Natural killer cell (primary cell): ENCODE measurements around the gene MYL10. TPM values are rescaled to one million over a fixed set of nuclear protein-coding genes. Genes with fewer than 3 reads are reported as not detected.

ENCODE experiments used
- ATAC-seq, 3 donors: fragments of 150-1000 bp in 2 of 3; fragments of 200-7000 bp in 1 of 3; cut with Tn5 transposase; 1 replicate in 1 of 3; 2 replicates in 2 of 3; pipeline ENCODE4 v1.10.0; 2021; ENCODE audit warnings: mild to moderate bottlenecking in 2 of 3, moderate library complexity in 2 of 3
- DNase-seq, 2 donors: peaks; one replicate each; pipeline versions ENCODE4 v3.0.0 to v3.0.0-alpha.2; 2013 to 2021; ENCODE audit warnings: mixed read lengths in 1 of 2
- H3K27ac ChIP-seq: one replicate; pipeline ENCODE4 v1.5.1; 2013; ENCODE audit warnings: mild to moderate bottlenecking, low read length
- H3K27me3 ChIP-seq: one replicate; pipeline ENCODE4 v1.6.1; 2013; ENCODE audit warnings: low read length; ENCODE audit not compliant: control insufficient read depth, insufficient read depth
- H3K36me3 ChIP-seq: one replicate; pipeline ENCODE4 v1.6.1; 2013; ENCODE audit warnings: low read length; ENCODE audit not compliant: control insufficient read depth, insufficient read depth
- H3K4me1 ChIP-seq: one replicate; pipeline ENCODE4 v1.6.1; 2013; ENCODE audit warnings: low read length; ENCODE audit not compliant: control insufficient read depth, insufficient read depth
- H3K4me3 ChIP-seq: one replicate; pipeline ENCODE4 v1.5.1; 2013; ENCODE audit warnings: low read length
- H3K9me3 ChIP-seq: one replicate; pipeline ENCODE4 v1.6.1; 2013; ENCODE audit warnings: low read length; ENCODE audit not compliant: control insufficient read depth, insufficient read depth
- H3K27ac Mint-ChIP-seq, 2 donors: one replicate each; pipeline ENCODE4 v1.8.0; 2022; ENCODE audit warnings: mild to moderate bottlenecking in 2 of 2, mixed read lengths in 2 of 2, moderate library complexity in 1 of 2
- H3K27me3 Mint-ChIP-seq, 2 donors: one replicate each; pipeline ENCODE4 v1.8.0; 2022; ENCODE audit warnings: low read depth in 2 of 2, mixed read lengths in 2 of 2
- H3K36me3 Mint-ChIP-seq: one replicate; pipeline ENCODE4 v1.8.0; 2022; ENCODE audit warnings: mixed read lengths
- H3K4me1 Mint-ChIP-seq, 2 donors: one replicate each; pipeline ENCODE4 v1.8.0; 2022; ENCODE audit warnings: mixed read lengths in 2 of 2
- H3K4me3 Mint-ChIP-seq: one replicate; pipeline ENCODE4 v1.8.0; 2022; ENCODE audit warnings: mild to moderate bottlenecking, moderate library complexity, mixed read lengths
- H3K9me3 Mint-ChIP-seq, 2 donors: one replicate each; pipeline ENCODE4 v1.8.0; 2022; ENCODE audit warnings: mixed read lengths in 2 of 2
- WGBS: methylation state at CpG from one replicate; pipeline ENCODE4 v1.1.7; 2013; ENCODE audit warnings: missing lambda C conversion rate; ENCODE audit not compliant: insufficient coverage; 5-methylcytosine and 5-hydroxymethylcytosine counted together
- intact Hi-C: fragments of 100-400 bp; cut with micrococcal nuclease; formaldehyde crosslinking; loops from one replicate; pipeline ENCODE4 v1.14.2; 2022
- total RNA-seq, 4 donors: library from RNA; stranded (reverse); fragments of 120-200 nt in 1 of 4; gene quantifications; one replicate each; pipeline versions ENCODE4 v1.2.3 to v1.2.4, GENCODE V29; 2013 to 2022
- TF ChIP-seq, protein P1 (sequence below): fragments of 200-600 bp; IDR thresholded peaks from one replicate; pipeline ENCODE4 v1.8.0; 2022; ENCODE audit warnings: antibody characterized with exemption

MYL10 gene
- total RNA-seq, 3 donors from 2014 or later (not counting 1 experiment from before 2014, with no cell fraction given) = not detected

DNA sequence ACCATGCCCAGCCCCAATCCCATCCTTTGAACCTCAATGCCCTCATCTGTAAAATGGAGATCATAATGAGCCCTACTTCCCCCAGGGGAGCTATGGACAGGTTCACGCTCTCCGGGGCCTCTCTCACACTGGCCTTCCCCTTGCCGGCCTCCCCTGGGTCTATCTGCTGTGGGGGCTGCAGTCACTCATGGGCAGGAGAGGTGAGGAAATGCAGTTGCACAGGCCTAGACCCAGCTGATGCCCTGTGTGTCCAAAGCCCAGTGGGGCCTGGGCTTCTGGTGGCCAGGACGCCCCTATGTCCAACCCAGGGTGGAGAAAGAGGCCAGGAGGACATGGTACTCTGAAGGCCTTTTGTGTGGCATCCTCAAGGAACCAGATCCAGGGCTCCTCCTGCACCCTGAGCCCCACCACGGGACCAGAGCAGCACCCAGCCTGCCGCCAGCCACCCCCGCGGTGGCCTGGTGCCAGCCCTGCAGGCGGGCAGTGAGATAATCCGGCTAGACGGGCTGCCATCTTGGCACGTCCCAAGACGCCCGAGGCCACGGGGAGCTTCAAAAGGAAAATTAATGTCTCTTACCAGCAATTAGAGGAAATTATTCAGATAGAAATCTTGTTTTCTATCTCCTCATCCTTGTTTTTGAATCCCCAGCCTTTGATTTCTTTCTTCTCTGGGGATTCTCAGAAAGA, 39.0 kb downstream of the MYL10 start:
- no peaks in the 10 kb centered on the region for H3K36me3 ChIP-seq
- H3K27me3 ChIP-seq = no peaks in the 10 kb centered on the region
- H3K27me3 Mint-ChIP-seq = peaks cover 0 to 4% of the 10 kb centered on the region in 2 donors
- H3K4me3 Mint-ChIP-seq = no peak overlapping the region
- H3K4me3 ChIP-seq = no peak overlapping the region
- ATAC-seq (no peak), DNase-seq (no peak)
- TF ChIP-seq, protein P1, sequence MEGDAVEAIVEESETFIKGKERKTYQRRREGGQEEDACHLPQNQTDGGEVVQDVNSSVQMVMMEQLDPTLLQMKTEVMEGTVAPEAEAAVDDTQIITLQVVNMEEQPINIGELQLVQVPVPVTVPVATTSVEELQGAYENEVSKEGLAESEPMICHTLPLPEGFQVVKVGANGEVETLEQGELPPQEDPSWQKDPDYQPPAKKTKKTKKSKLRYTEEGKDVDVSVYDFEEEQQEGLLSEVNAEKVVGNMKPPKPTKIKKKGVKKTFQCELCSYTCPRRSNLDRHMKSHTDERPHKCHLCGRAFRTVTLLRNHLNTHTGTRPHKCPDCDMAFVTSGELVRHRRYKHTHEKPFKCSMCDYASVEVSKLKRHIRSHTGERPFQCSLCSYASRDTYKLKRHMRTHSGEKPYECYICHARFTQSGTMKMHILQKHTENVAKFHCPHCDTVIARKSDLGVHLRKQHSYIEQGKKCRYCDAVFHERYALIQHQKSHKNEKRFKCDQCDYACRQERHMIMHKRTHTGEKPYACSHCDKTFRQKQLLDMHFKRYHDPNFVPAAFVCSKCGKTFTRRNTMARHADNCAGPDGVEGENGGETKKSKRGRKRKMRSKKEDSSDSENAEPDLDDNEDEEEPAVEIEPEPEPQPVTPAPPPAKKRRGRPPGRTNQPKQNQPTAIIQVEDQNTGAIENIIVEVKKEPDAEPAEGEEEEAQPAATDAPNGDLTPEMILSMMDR = no peak
- H3K4me1 ChIP-seq = no peaks in the 10 kb centered on the region
- intact Hi-C loops = no loop called here
- no peak overlapping the region for H3K27ac Mint-ChIP-seq
- H3K9me3 ChIP-seq = no peaks in the 10 kb centered on the region
- no peaks in the 10 kb centered on the region for H3K9me3 Mint-ChIP-seq
- H3K4me1 Mint-ChIP-seq = peaks cover 0 to 10% of the 10 kb centered on the region in 2 donors
- H3K36me3 Mint-ChIP-seq = no peaks in the 10 kb centered on the region
- H3K27ac ChIP-seq = no peak overlapping the region
- 84% methylated on average over 15 of the region's 15 CpGs for WGBS

DNA sequence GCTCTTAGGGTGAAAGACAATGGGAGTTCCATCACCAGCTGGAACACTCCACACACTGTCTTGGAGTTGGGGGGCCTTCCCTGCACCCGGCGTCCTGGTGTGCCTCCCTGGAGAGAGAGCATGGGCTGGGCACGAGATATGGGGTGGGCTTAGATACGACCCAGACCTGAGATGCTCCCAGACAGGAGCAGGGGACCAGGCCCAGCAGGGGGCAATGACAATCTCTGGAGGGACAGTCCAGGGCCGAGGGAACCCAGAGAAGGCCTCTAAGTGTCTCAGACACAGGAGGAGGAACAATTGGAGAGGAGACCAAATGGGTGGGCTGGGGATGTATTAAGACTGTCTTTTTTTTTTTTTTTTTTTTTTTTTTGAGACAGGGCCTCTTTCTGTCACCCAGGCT, 40.0 kb downstream of the MYL10 start:
- H3K4me3 ChIP-seq = no peak overlapping the region
- Mint-ChIP-seq H3K4me3 (no peak overlapping the region), H3K27me3 (peaks cover 0 to 4% of the 10 kb centered on the region in 2 donors), H3K27ac (no peak overlapping the region), H3K36me3 (no peaks in the 10 kb centered on the region), H3K4me1 (peaks cover 0 to 10% of the 10 kb centered on the region in 2 donors), H3K9me3 (no peaks in the 10 kb centered on the region)
- no peaks in the 10 kb centered on the region for H3K27me3 ChIP-seq
- no peak overlapping the region for H3K27ac ChIP-seq
- DNase-seq (no peak), ATAC-seq (no peak)
- 90% methylated on average over 5 of the region's 5 CpGs for WGBS
- H3K36me3 ChIP-seq = no peaks in the 10 kb centered on the region
- H3K4me1 ChIP-seq = no peaks in the 10 kb centered on the region
- no peaks in the 10 kb centered on the region for H3K9me3 ChIP-seq
- TF ChIP-seq, protein P1 = no peak
- intact Hi-C loops = no loop called here

DNA sequence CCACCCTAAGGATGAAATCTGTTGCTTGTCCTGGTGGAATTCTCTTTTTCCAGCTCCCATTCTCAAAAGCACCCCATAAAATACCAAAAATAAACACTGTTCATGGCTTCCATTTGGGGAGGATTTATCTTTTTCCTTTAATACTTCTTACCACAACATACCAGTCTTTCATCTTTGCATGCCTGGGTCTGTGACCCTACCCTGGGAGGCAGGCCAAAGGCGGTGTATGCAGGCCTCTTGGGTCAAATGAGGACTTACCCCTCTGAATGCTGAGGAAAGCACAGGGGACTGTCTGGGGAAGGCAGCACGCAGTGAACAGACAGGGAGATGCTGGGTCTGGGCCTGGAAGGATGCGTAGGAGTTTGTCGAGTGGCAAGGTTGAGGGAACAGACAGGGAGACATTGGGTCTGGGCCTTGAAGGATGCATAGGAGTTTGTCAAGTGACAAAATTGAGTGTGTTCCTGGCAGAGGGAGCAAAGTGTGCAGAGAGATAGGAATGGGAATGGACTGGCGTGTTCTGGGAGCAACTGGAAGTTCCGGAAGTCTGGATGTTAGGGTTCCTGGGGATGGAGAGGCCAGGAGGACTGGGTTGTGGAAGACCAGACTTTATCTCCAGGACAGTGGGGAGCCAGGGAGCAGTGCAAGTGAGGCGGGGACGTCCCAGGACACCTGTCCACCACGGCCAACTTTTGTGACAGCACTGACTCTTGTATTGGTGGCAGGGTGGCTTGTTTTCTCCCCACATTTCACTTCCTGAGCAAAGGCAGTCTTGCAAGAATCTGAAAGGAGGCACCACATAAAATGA, 40.8 kb downstream of the MYL10 start:
- no peaks in the 10 kb centered on the region for H3K27me3 ChIP-seq
- H3K4me1 ChIP-seq = no peaks in the 10 kb centered on the region
- Mint-ChIP-seq H3K9me3 (no peaks in the 10 kb centered on the region), H3K4me3 (no peak overlapping the region), H3K4me1 (peaks cover 0 to 10% of the 10 kb centered on the region in 2 donors), H3K27ac (no peak overlapping the region), H3K36me3 (no peaks in the 10 kb centered on the region), H3K27me3 (peaks cover 0 to 4% of the 10 kb centered on the region in 2 donors)
- no peak overlapping the region for H3K27ac ChIP-seq
- no peaks in the 10 kb centered on the region for H3K36me3 ChIP-seq
- TF ChIP-seq, protein P1 = no peak
- no peak overlapping the region for H3K4me3 ChIP-seq
- intact Hi-C loops = no loop called here
- WGBS = 82% methylated on average over 9 of the region's 9 CpGs
- no peaks in the 10 kb centered on the region for H3K9me3 ChIP-seq
- ATAC-seq (no peak), DNase-seq (no peak)
